Lower leg skin (tissue), 4 donors: ENCODE data around the gene ZNF32. TPM values are rescaled to one million over a fixed set of nuclear protein-coding genes. Genes with fewer than 3 reads are reported as not detected.

Experiments used
- DNase-seq, 2 donors: peaks; one replicate each; pipeline ENCODE4 v3.0.0-alpha.2; 2019; ENCODE audit warnings: low spot score in 2 of 2
- H3K4me3 ChIP-seq: fragments of 200-600 bp; sonication (generic); 2 replicates; pipeline ENCODE4 v1.5.1; 2017; ENCODE audit warnings: mild to moderate bottlenecking, low read depth; ENCODE audit not compliant: poor library complexity, severe bottlenecking
- CTCF ChIP-seq, 3 donors: fragments of 450-650 bp; IDR thresholded peaks; one replicate each; pipeline ENCODE4 v1.5.1; 2016; ENCODE audit warnings: antibody characterized with exemption in 3 of 3, mild to moderate bottlenecking in 3 of 3, moderate library complexity in 2 of 3
- POLR2A ChIP-seq, 2 donors: fragments of 450-650 bp; IDR thresholded peaks; one replicate each; pipeline ENCODE4 v1.6.1; 2016 to 2017; ENCODE audit warnings: antibody characterized with exemption in 2 of 2, mild to moderate bottlenecking in 1 of 2, moderate library complexity in 1 of 2
- WGBS, 2 donors: methylation state at CpG; one replicate each; pipeline ENCODE4 v1.1.5; 2018; 5-methylcytosine and 5-hydroxymethylcytosine counted together
- intact Hi-C: fragments of 100-400 bp; cut with DNase I; formaldehyde crosslinking; loops from one replicate; pipeline ENCODE4 v1.15.0; 2023; ENCODE audit warnings: low total_unique reads
- total RNA-seq, 4 donors: library from RNA; depleted of rRNA; stranded (reverse); fragments of >200 nt; gene quantifications; one replicate each; pipeline ENCODE4 v1.1.0, GENCODE V29; 2016

The ZNF32 gene
- total RNA-seq, 4 donors from 2014 or later, result 27.3 to 36.8 (median 33.4) TPM

- 2 to 6% methylated on average over 16 to 20 of the region's 25 CpGs for WGBS, 2 donors
- H3K4me3 ChIP-seq, result peak overlapping the region; percentile 15
- intact Hi-C loops, result loop anchor here (10.0 kb wide), 1 partner anchor 625 kb away; no protein-coding TSS in a partner anchor
- peak; percentile 38 to 92 for DNase-seq
- TF ChIP-seq POLR2A (IDR thresholded peaks at IDR 0.05), result no peak
- TF ChIP-seq CTCF (IDR thresholded peaks at IDR 0.05), result no peak
These were observed 40.9 kb upstream of the ZNF32 start for GRCh38 chr10:43689618-43689954.

GRCh38 chr10:43689007-43689491 lies 40.4 kb upstream of the ZNF32 start:
- 81% methylated on average over 25 of the region's 25 CpGs for WGBS, 2 donors
- intact Hi-C loops, result loop anchor here (10.0 kb wide), 1 partner anchor 626 kb away; no protein-coding TSS in a partner anchor
- no peak overlapping the region for H3K4me3 ChIP-seq
- TF ChIP-seq POLR2A (IDR thresholded peaks at IDR 0.05) (no peak), CTCF (IDR thresholded peaks at IDR 0.05) (no peak)
- DNase-seq, result peak in 1 of 2 donors; percentile 84

- TF ChIP-seq CTCF (IDR thresholded peaks at IDR 0.05) (no peak), POLR2A (IDR thresholded peaks at IDR 0.05) (no peak)
- H3K4me3 ChIP-seq, result no peak overlapping the region
- 91 to 96% methylated on average over 16 of the region's 16 CpGs for WGBS, 2 donors
- intact Hi-C loops, result loop anchor here (10.0 kb wide), 1 partner anchor 626 kb away; no protein-coding TSS in a partner anchor
- DNase-seq, result no peak
These were observed 39.7 kb upstream of the ZNF32 start for GRCh38 chr10:43688348-43688892.

GRCh38 chr10:43687373-43687772 lies 38.7 kb upstream of the ZNF32 start:
- WGBS, 2 donors, result 84 to 86% methylated on average over 7 of the region's 7 CpGs
- peak in 1 of 2 donors; percentile 74 for DNase-seq
- H3K4me3 ChIP-seq, result no peak overlapping the region
- TF ChIP-seq CTCF (IDR thresholded peaks at IDR 0.05) (no peak), POLR2A (IDR thresholded peaks at IDR 0.05) (no peak)
- intact Hi-C loops, result loop anchor here (10.0 kb wide), 1 partner anchor 627 kb away; no protein-coding TSS in a partner anchor

GRCh38 chr10:43686414-43686813 lies 37.7 kb upstream of the ZNF32 start:
- 81 to 89% methylated on average over 6 of the region's 6 CpGs for WGBS, 2 donors
- peak in 1 of 2 donors; percentile 43 for DNase-seq
- intact Hi-C loops, result loop anchor here (10.0 kb wide), 1 partner anchor 628 kb away; no protein-coding TSS in a partner anchor
- H3K4me3 ChIP-seq, result no peak overlapping the region
- TF ChIP-seq POLR2A (IDR thresholded peaks at IDR 0.05) (no peak), CTCF (IDR thresholded peaks at IDR 0.05) (no peak)
